Left lung (tissue), 10 donors: ENCODE measurements around the gene PSMC3IP. TPM values are rescaled to one million over a fixed set of nuclear protein-coding genes. Genes with fewer than 3 reads are reported as not detected.
"Not testable (repeated sequence)": the region's sequence is repeated elsewhere in the genome, so short reads cannot be mapped to it uniquely, and the experiment has no call there.

Experiments
- ATAC-seq: fragments of 200-7000 bp; cut with Tn5 transposase; one replicate; pipeline ENCODE4 v1.9.1; 2020; ENCODE audit warnings: moderate library complexity
- DNase-seq, 4 donors: peaks; one replicate each; pipeline ENCODE4 v3.0.0-alpha.2; 2013 to 2020
- H3K27ac ChIP-seq, 2 donors: fragments of 200-600 bp; sonication (generic) in 1 of 2; one replicate each; pipeline versions ENCODE4 v1.5.0 to v1.8.0; 2020 to 2021
- H3K27me3 ChIP-seq, 2 donors: fragments of 200-600 bp; sonication (generic) in 1 of 2; one replicate each; pipeline versions ENCODE4 v1.5.0 to v1.8.0; 2020 to 2021
- H3K36me3 ChIP-seq, 2 donors: fragments of 200-600 bp; sonication (generic) in 1 of 2; one replicate each; pipeline versions ENCODE4 v1.5.0 to v1.8.0; 2020 to 2021
- H3K4me1 ChIP-seq, 2 donors: fragments of 200-600 bp; one replicate each; pipeline ENCODE4 v1.8.0; 2021
- H3K4me3 ChIP-seq, 2 donors: fragments of 200-600 bp; sonication (generic) in 1 of 2; one replicate each; pipeline versions ENCODE4 v1.5.0 to v1.8.0; 2020 to 2021; ENCODE audit warnings: mild to moderate bottlenecking in 1 of 2
- H3K9me3 ChIP-seq, 2 donors: fragments of 200-600 bp; sonication (generic) in 1 of 2; one replicate each; pipeline versions ENCODE4 v1.5.0 to v1.8.0; 2020 to 2021
- intact Hi-C, 2 donors: fragments of 100-400 bp; cut with DNase I; formaldehyde crosslinking; loops; one replicate each; pipeline versions ENCODE4 v1.11.2 to v1.14.2; 2022
- polyA plus RNA-seq, 6 donors: library from polyadenylated mRNA; unstranded; fragments of 120-200 nt; gene quantifications; one replicate each; pipeline ENCODE4 v1.2.1, GENCODE V29; 2013; ENCODE audit not compliant: insufficient read length in 6 of 6
- total RNA-seq, 2 donors: library from RNA; stranded (reverse); fragmentation: NEBNext Ultra II Directional; extraction: Animal tissue kit (Norgen Biotek cat#: 25700); gene quantifications; one replicate each; pipeline ENCODE4 v1.2.1, GENCODE V29; 2021
- TF ChIP-seq, protein P1 (sequence below), 2 donors: fragments of 200-600 bp; sonication (generic) in 1 of 2; IDR thresholded peaks; one replicate each; pipeline versions ENCODE4 v1.5.0 to v1.8.0; 2021; ENCODE audit warnings: antibody characterized with exemption in 2 of 2
- donor health status: DM: no; HTN: yes; CAD: no.
- donor health status: DM: no; HTN: no; CAD: no.

Gene PSMC3IP
- total and polyA plus RNA-seq, 8 donors, result 6.5 to 21.4 (median 18.4) TPM

DNA sequence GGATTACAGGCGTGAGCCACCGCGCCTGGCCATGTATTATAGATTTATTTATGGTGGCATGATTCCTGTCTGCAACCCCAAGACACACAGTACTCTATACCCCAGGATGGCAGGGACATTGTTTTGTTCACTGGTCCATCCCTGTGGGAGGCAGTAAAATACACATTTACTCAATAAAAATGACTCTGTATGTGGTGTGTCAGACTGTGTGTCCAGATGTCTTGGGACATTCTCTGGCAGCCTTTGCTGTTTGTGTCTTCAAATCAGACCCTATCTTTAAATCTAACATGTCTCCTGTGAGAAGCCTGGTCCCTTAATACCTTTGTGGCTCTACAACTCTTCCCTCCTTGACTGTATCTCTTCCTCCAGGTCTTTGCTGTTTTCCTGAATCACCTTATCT, 17.3 kb downstream of the PSMC3IP start:
- no peak overlapping the region for H3K4me3 ChIP-seq
- no peak for ATAC-seq
- no peak overlapping the region for H3K27ac ChIP-seq
- peaks cover 0 to 12% of the 10 kb centered on the region in 2 donors for H3K36me3 ChIP-seq
- TF ChIP-seq, protein P1, sequence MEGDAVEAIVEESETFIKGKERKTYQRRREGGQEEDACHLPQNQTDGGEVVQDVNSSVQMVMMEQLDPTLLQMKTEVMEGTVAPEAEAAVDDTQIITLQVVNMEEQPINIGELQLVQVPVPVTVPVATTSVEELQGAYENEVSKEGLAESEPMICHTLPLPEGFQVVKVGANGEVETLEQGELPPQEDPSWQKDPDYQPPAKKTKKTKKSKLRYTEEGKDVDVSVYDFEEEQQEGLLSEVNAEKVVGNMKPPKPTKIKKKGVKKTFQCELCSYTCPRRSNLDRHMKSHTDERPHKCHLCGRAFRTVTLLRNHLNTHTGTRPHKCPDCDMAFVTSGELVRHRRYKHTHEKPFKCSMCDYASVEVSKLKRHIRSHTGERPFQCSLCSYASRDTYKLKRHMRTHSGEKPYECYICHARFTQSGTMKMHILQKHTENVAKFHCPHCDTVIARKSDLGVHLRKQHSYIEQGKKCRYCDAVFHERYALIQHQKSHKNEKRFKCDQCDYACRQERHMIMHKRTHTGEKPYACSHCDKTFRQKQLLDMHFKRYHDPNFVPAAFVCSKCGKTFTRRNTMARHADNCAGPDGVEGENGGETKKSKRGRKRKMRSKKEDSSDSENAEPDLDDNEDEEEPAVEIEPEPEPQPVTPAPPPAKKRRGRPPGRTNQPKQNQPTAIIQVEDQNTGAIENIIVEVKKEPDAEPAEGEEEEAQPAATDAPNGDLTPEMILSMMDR (IDR thresholded peaks at IDR 0.05), result no peak
- DNase-seq, result no peak
- no peaks in the 10 kb centered on the region for H3K27me3 ChIP-seq
- intact Hi-C loops, result no loop called here
- H3K4me1 ChIP-seq, result peaks cover 20 to 39% of the 10 kb centered on the region in 2 donors
- H3K9me3 ChIP-seq, result no peaks in the 10 kb centered on the region

DNA sequence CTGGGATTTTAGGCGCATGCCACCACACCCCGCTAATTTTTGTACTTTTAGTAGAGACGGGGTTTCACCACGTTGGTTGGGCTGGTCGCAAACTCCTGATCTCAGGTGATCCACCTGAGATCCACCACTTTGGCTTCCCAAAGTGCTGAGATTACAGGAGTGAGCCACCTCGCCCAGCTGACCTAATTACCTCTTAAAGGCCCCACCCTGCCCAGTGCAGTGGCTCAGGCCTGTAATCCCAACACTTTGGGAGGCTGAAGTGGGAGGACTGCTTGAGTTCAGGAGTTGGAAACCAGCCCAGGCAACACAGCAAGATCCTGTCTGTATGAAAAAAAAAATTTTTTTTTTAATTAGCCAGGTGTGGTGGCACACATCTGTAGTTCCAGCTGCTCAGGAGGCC, 18.5 kb downstream of the PSMC3IP start:
- intact Hi-C loops, result no loop called here
- Histone ChIP-seq H3K27ac (peak overlapping the region; percentile 35 to 39), H3K27me3 (no peaks in the 10 kb centered on the region), H3K4me3 (no peak overlapping the region), H3K9me3 (no peaks in the 10 kb centered on the region), H3K4me1 (peaks cover 22 to 33% of the 10 kb centered on the region in 2 donors), H3K36me3 (peaks cover 0 to under 1% of the 10 kb centered on the region in 2 donors)
- peak; percentile 40 for ATAC-seq
- peak in 1 of 4 donors; percentile 72 for DNase-seq
- TF ChIP-seq, protein P1 (IDR thresholded peaks at IDR 0.05), result no peak

DNA sequence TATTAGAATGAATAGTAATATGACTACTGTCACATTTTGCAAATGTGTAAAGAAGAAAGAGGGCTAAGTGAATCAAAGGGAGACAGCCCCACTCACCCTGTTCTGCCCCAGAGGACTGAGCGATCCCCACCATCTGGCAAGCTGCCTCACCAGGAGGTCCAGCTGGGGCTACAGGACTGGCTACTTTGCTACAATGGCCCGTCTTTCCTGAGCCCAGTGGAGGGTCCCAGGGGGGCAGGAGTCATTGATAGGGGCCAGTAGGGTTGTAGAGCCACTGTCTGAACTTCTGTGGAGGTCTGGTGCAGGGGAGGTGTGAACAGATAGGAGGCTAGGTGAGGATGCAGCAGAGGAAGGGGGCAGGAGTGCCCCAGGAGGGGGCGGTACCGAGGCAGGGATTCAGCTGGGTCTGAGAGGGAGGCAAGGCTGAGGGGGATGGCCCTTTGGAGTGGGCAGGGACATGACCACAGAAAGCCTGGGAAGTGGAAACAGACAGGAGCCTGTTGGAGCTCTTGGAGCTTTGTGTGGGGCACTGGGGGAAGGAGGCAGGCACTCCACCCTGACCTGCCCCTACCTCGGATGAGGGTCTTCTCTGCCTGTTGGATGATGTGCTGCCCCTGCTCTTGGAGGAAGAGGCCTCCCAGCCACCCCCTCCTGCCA, 21.4 kb downstream of the PSMC3IP start:
- H3K4me3 ChIP-seq, H3K36me3 ChIP-seq, H3K27ac ChIP-seq, H3K9me3 ChIP-seq, ATAC-seq, DNase-seq, H3K27me3 ChIP-seq, intact Hi-C loops: not testable (repeated sequence)
- H3K4me1 ChIP-seq, result peaks cover 16 to 21% of the 10 kb centered on the region in 2 donors

DNA sequence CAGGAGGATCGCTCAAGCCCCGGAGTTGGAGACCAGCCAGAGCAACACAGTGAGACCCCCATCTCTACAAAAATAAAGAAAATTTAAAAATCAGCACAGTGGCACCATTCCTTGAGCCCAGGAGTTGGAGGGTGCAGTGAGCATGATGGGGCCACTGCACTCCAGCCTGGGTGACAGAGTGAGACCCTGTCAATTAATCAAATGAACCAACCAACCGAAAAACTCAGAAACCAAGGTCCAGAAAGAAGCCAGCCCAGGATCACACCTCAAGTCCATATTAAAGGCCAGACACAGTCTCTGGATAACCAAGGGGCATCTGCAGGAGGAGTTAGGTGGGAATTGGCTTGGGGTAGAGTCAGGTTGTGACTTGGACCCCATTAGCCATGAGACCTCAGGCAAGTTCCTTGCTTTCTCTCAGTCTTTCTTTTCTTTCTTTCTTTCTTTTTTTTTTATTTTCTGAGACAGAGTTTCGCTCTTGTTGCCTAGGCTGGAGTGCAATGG, 22.4 kb downstream of the PSMC3IP start:
- intact Hi-C loops, result no loop called here
- no peaks in the 10 kb centered on the region for H3K9me3 ChIP-seq
- peak overlapping the region; percentile 75 to 90 for H3K27ac ChIP-seq
- no peaks in the 10 kb centered on the region for H3K36me3 ChIP-seq
- H3K27me3 ChIP-seq, result no peaks in the 10 kb centered on the region
- H3K4me1 ChIP-seq, result peaks cover 16 to 20% of the 10 kb centered on the region in 2 donors
- TF ChIP-seq, protein P1 (IDR thresholded peaks at IDR 0.05), result no peak
- H3K4me3 ChIP-seq, result peak overlapping the region; percentile 73 to 88
- DNase-seq (no peak), ATAC-seq (no peak)

DNA sequence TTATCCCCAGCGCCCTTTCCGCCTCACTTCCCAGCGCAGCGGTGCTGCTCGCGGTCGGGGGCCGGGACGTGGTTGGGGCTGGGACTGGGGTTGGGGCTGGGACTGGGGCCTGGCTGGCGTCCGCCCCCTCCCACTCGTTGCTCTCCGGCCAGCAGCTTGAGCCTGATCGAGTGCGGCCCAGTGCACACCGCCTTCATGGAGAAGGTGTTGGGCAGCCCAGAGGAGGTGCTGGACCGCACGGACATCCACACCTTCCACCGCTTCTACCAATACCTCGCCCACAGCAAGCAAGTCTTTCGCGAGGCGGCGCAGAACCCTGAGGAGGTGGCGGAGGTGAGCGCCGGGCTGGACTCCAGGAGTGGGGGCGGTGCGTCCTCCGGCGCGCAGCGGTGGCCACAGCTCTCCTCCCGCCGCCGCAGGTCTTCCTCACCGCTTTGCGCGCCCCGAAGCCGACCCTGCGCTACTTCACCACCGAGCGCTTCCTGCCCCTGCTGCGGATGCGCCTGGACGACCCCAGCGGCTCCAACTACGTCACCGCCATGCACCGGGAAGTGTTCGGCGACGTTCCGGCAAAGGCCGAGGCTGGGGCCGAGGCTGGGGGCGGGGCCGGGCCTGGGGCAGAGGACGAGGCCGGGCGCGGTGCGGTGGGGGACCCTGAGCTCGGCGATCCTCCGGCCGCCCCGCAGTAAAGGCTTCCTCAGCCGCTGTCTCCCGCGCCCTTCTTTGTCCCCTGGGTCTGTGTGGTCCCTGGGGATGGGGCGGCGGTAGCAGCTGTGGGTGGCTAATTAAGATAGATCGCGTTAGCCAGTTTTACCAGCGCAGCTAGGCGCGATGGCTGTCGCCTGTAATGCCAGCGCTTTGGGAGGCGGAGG, 23.0 kb downstream of the PSMC3IP start:
- intact Hi-C loops, result no loop called here
- H3K4me1 ChIP-seq, result peaks cover 16 to 20% of the 10 kb centered on the region in 2 donors
- TF ChIP-seq, protein P1 (IDR thresholded peaks at IDR 0.05), result no peak
- H3K27me3 ChIP-seq, result no peaks in the 10 kb centered on the region
- H3K36me3 ChIP-seq, result no peaks in the 10 kb centered on the region
- peak; percentile 83 to 97 (median 91) for DNase-seq
- H3K9me3 ChIP-seq, result no peaks in the 10 kb centered on the region
- ATAC-seq, result peak; percentile 95
- peak overlapping the region; percentile 75 to 90 for H3K27ac ChIP-seq
- peak overlapping the region; percentile 73 to 88 for H3K4me3 ChIP-seq
